NB4 (cell line): ENCODE measurements around the gene RSAD1.

ENCODE experiments used
- POLR2A ChIP-seq: IDR thresholded peaks from 2 replicates; pipeline ENCODE4 v1.6.1; 2011; ENCODE audit warnings: mild to moderate bottlenecking; ENCODE audit not compliant: insufficient read length; ENCODE audit errors: extremely low read depth
- TF ChIP-seq, protein P1 (sequence below): IDR thresholded peaks from one replicate; pipeline ENCODE4 v1.5.1; 2012; ENCODE audit warnings: low read depth, low read length

DNA sequence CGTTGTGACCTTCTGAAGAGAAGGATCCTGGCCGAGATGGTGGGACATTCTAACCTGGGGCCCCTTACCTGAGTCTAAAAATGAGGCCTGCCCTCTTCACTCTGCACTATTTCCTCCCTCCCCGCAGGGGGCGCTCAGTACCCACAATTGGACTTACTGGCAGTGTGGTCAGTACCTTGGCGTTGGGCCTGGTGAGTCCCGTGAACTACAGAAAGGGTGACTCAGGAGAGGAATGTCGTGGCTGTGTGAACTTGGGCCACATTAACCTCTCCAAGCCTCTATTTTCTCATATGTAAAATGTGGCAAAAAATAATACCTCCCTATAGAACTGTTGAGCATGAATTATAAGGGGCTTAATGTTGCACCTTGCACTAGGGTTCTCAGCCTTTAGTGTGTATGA lies 3.9 kb downstream of the RSAD1 start:
- TF ChIP-seq, protein P1, sequence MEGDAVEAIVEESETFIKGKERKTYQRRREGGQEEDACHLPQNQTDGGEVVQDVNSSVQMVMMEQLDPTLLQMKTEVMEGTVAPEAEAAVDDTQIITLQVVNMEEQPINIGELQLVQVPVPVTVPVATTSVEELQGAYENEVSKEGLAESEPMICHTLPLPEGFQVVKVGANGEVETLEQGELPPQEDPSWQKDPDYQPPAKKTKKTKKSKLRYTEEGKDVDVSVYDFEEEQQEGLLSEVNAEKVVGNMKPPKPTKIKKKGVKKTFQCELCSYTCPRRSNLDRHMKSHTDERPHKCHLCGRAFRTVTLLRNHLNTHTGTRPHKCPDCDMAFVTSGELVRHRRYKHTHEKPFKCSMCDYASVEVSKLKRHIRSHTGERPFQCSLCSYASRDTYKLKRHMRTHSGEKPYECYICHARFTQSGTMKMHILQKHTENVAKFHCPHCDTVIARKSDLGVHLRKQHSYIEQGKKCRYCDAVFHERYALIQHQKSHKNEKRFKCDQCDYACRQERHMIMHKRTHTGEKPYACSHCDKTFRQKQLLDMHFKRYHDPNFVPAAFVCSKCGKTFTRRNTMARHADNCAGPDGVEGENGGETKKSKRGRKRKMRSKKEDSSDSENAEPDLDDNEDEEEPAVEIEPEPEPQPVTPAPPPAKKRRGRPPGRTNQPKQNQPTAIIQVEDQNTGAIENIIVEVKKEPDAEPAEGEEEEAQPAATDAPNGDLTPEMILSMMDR = peak; percentile 79
- TF ChIP-seq POLR2A = no peak
